Prostate gland (tissue), 2 donors: Measurements from ENCODE around the gene FXYD6.

Experiments used
- CTCF ChIP-seq, 4 experiments: fragments of 200-600 bp in 2 of 4; fragments of 450-650 bp in 2 of 4; sonication (generic) in 2 of 4; IDR thresholded peaks; 1 replicate in 3 of 4; 2 replicates in 1 of 4; pipeline ENCODE4 v1.5.1; 2016 to 2019; ENCODE audit warnings: antibody characterized with exemption in 4 of 4, mild to moderate bottlenecking in 2 of 4, moderate library complexity in 2 of 4
- POLR2A ChIP-seq: fragments of 450-650 bp; IDR thresholded peaks from one replicate; pipeline ENCODE4 v1.6.1; 2016; ENCODE audit warnings: antibody characterized with exemption, mild to moderate bottlenecking
- POLR2AphosphoS5 ChIP-seq: sonication (generic); formaldehyde crosslinking; IDR thresholded peaks from one replicate; pipeline ENCODE4 v1.6.1; 2017; ENCODE audit warnings: antibody characterized with exemption

- TF ChIP-seq CTCF (IDR thresholded peaks at IDR 0.05) (no peak), POLR2AphosphoS5 (no peak), POLR2A (no peak)
Measured at GRCh38 chr11:117916956-117917355, 40.5 kb upstream of the FXYD6 start.
